CD14-positive monocyte (primary cell): ENCODE data around the gene PAX8. TPM values are rescaled to one million over a fixed set of nuclear protein-coding genes. Genes with fewer than 3 reads are reported as not detected.

Experiments used
- DNase-seq, 3 donors: peaks; one replicate each; pipeline ENCODE4 v3.0.0-alpha.2; 2011 to 2022
- H2AFZ ChIP-seq: 2 replicates; pipeline ENCODE4 v1.6.0; 2012; ENCODE audit warnings: mild to moderate bottlenecking, low read depth, low read length, inconsistent platforms; ENCODE audit not compliant: insufficient read depth, poor library complexity, severe bottlenecking
- H3K27ac ChIP-seq, 2 donors: 1 replicate in 1 of 2; 2 replicates in 1 of 2; pipeline ENCODE4 v1.5.1; 2012 to 2013; ENCODE audit warnings: low read length in 2 of 2, control low read depth in 1 of 2, inconsistent platforms in 1 of 2, low read depth in 1 of 2, mild to moderate bottlenecking in 1 of 2
- H3K27me3 ChIP-seq, 2 donors: one replicate each; pipeline versions ENCODE4 v1.6.0 to v1.6.1; 2011 to 2013; ENCODE audit warnings: low read length in 2 of 2; ENCODE audit not compliant: control insufficient read depth in 2 of 2, insufficient read depth in 2 of 2
- H3K36me3 ChIP-seq, 2 donors: replicated peaks in 1 of 2; 1 replicate in 1 of 2; 2 replicates in 1 of 2; pipeline versions ENCODE4 v1.5.1 to v1.6.1; 2012 to 2013; ENCODE audit warnings: low read length in 2 of 2, control low read depth in 1 of 2, inconsistent platforms in 1 of 2, mild to moderate bottlenecking in 1 of 2; ENCODE audit not compliant: insufficient read depth in 2 of 2, control insufficient read depth in 1 of 2
- H3K4me1 ChIP-seq, 2 donors: 1 replicate in 1 of 2; 2 replicates in 1 of 2; pipeline versions ENCODE4 v1.5.1 to v1.6.1; 2012 to 2013; ENCODE audit warnings: low read length in 2 of 2, control low read depth in 1 of 2, inconsistent platforms in 1 of 2, mild to moderate bottlenecking in 1 of 2, moderate library complexity in 1 of 2; ENCODE audit not compliant: insufficient read depth in 2 of 2, control insufficient read depth in 1 of 2
- H3K4me2 ChIP-seq: replicated peaks from 2 replicates; pipeline ENCODE3; 2012; ENCODE audit warnings: low read length, moderate library complexity, mild to moderate bottlenecking; ENCODE audit not compliant: poor library complexity, severe bottlenecking; ENCODE audit errors: extremely low read depth
- H3K4me3 ChIP-seq, 3 experiments: fragments of 200-600 bp in 1 of 3; sonication (generic) in 1 of 3; replicated peaks in 1 of 3; 1 replicate in 2 of 3; 2 replicates in 1 of 3; pipeline ENCODE4 v1.5.1; 2011 to 2013; ENCODE audit warnings: low read length in 3 of 3, mild to moderate bottlenecking in 3 of 3, control low read depth in 2 of 3, low read depth in 2 of 3, inconsistent platforms in 1 of 3, moderate library complexity in 1 of 3
- H3K79me2 ChIP-seq: 2 replicates; pipeline ENCODE4 v1.6.0; 2012; ENCODE audit warnings: mild to moderate bottlenecking, control low read depth, inconsistent platforms, low read length, moderate library complexity; ENCODE audit not compliant: insufficient read depth
- H3K9ac ChIP-seq: 2 replicates; pipeline ENCODE4 v1.6.0; 2017; ENCODE audit warnings: low read length, mild to moderate bottlenecking; ENCODE audit not compliant: insufficient read depth, poor library complexity, severe bottlenecking
- H3K9me3 ChIP-seq, 2 donors: replicated peaks in 1 of 2; 1 replicate in 1 of 2; 2 replicates in 1 of 2; pipeline versions ENCODE4 v1.5.1 to v1.6.1; 2012 to 2013; ENCODE audit warnings: low read length in 2 of 2, control low read depth in 1 of 2; ENCODE audit not compliant: control insufficient read depth in 1 of 2, insufficient read depth in 1 of 2
- H4K20me1 ChIP-seq: 2 replicates; pipeline ENCODE4 v1.6.0; 2012; ENCODE audit warnings: mild to moderate bottlenecking, low read length, control low read depth, moderate library complexity; ENCODE audit not compliant: insufficient read depth
- H3K27ac Mint-ChIP-seq, 7 donors: one replicate each; pipeline ENCODE4 v1.8.0; 2020; ENCODE audit warnings: mild to moderate bottlenecking in 7 of 7, mixed read lengths in 7 of 7, moderate library complexity in 6 of 7, inconsistent platforms in 2 of 7
- H3K27me3 Mint-ChIP-seq, 3 donors: one replicate each; pipeline ENCODE4 v1.8.0; 2021 to 2022; ENCODE audit warnings: low read depth in 3 of 3, mild to moderate bottlenecking in 3 of 3, mixed read lengths in 3 of 3, moderate library complexity in 3 of 3, inconsistent platforms in 1 of 3
- H3K36me3 Mint-ChIP-seq, 2 donors: one replicate each; pipeline ENCODE4 v1.8.0; 2020; ENCODE audit warnings: mixed read lengths in 2 of 2, inconsistent platforms in 1 of 2, mild to moderate bottlenecking in 1 of 2
- H3K4me1 Mint-ChIP-seq: one replicate; pipeline ENCODE4 v1.8.0; 2020; ENCODE audit warnings: mild to moderate bottlenecking, mixed read lengths
- H3K4me3 Mint-ChIP-seq, 2 donors: one replicate each; pipeline ENCODE4 v1.8.0; 2020; ENCODE audit warnings: mild to moderate bottlenecking in 2 of 2, mixed read lengths in 2 of 2, moderate library complexity in 1 of 2
- H3K9me3 Mint-ChIP-seq, 7 donors: one replicate each; pipeline ENCODE4 v1.8.0; 2020 to 2022; ENCODE audit warnings: mixed read lengths in 7 of 7, mild to moderate bottlenecking in 6 of 7, moderate library complexity in 6 of 7, inconsistent platforms in 2 of 7
- CTCF ChIP-seq: fragments of 200-600 bp; IDR thresholded peaks from one replicate; pipeline ENCODE4 v1.8.0; 2022; ENCODE audit warnings: antibody characterized with exemption, mild to moderate bottlenecking
- WGBS: methylation state at CpG from one replicate; pipeline ENCODE4 v1.1.5; 2013; ENCODE audit warnings: missing lambda C conversion rate; ENCODE audit not compliant: insufficient coverage; 5-methylcytosine and 5-hydroxymethylcytosine counted together
- intact Hi-C, 2 donors: fragments of 100-400 bp; cut with micrococcal nuclease; formaldehyde crosslinking; loops; one replicate each; pipeline versions ENCODE4 v1.15.0 to v1.15.1; 2023
- polyA plus RNA-seq, 3 donors: library from polyadenylated mRNA; depleted of rRNA in 1 of 3; unstranded in 2 of 3; stranded (reverse) in 1 of 3; fragments of 300-500 nt in 2 of 3; fragments of >200 nt in 1 of 3; fragmentation: Illumina TruSeq in 2 of 3; gene quantifications; 1 replicate in 2 of 3; 2 replicates in 1 of 3; pipeline ENCODE4 v1.2.3, GENCODE V29; 2012 to 2021

PAX8 gene
- polyA plus RNA-seq, 3 donors: 0.26 to 0.47 (median 0.36) TPM

- Histone ChIP-seq H3K9ac (no peak overlapping the region), H3K27me3 (no peaks in the 10 kb centered on the region), H3K4me3 (no peak overlapping the region), H3K4me2 (no peak overlapping the region), H3K27ac (no peak overlapping the region), H4K20me1 (no peaks in the 10 kb centered on the region), H3K4me1 (peaks cover 3 to 18% of the 10 kb centered on the region in 2 donors), H2AFZ (no peak overlapping the region), H3K36me3 (no peaks in the 10 kb centered on the region), H3K79me2 (no peaks in the 10 kb centered on the region), H3K9me3 (no peaks in the 10 kb centered on the region)
- TF ChIP-seq CTCF: no peak
- Mint-ChIP-seq H3K27ac (no peak overlapping the region), H3K4me1 (peaks cover 27% of the 10 kb centered on the region), H3K27me3 (peaks cover 1 to 3% (median 2%) of the 10 kb centered on the region in 3 donors), H3K4me3 (no peak overlapping the region), H3K9me3 (peaks cover 0 to 10% (median 2%) of the 10 kb centered on the region in 7 donors), H3K36me3 (peaks cover 3 to 6% of the 10 kb centered on the region in 2 donors)
- intact Hi-C loops: loop anchor here in 1 of 2 donors (5.0 kb wide), 1 partner anchor 115 kb away; no protein-coding TSS in a partner anchor
- 95% methylated on average over 2 of the region's 3 CpGs for WGBS
- no peak for DNase-seq
Observed at GRCh38 chr2:113252047-113252590, 26.6 kb downstream of the PAX8 start.

DNA sequence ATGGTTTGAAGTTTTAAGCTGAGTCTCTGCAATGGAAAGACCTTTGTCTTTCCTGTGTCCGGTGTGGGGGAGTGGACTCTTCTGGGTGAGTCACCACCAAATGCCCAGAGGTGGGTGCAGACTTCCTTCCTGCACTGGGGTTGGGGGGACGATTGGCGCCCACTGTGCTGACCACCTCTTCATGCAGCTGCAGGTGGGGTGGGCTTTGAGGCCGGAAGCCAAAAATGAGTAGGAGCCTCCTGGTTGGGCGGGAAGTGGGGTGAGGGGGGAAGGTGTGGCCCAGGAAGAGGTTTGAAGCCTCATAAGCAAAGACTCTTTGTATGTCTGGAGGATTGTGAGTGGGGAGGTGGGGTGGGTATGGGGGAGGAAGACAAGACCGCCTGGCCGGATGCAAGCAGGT lies 27.6 kb downstream of the PAX8 start:
- Histone ChIP-seq H3K4me2 (no peak overlapping the region), H3K9me3 (no peaks in the 10 kb centered on the region), H3K27ac (no peak overlapping the region), H4K20me1 (no peaks in the 10 kb centered on the region), H3K27me3 (no peaks in the 10 kb centered on the region), H3K36me3 (no peaks in the 10 kb centered on the region), H3K4me1 (peaks cover 0 to 10% of the 10 kb centered on the region in 2 donors), H3K4me3 (no peak overlapping the region), H3K9ac (no peak overlapping the region), H3K79me2 (no peaks in the 10 kb centered on the region), H2AFZ (peak overlapping the region; percentile 20)
- TF ChIP-seq CTCF: no peak
- no peak overlapping the region for H3K27ac Mint-ChIP-seq
- peaks cover 3 to 4% of the 10 kb centered on the region in 2 donors for H3K36me3 Mint-ChIP-seq
- intact Hi-C loops: loop anchor here in 1 of 2 donors (5.0 kb wide), 1 partner anchor 116 kb away; no protein-coding TSS in a partner anchor
- peaks cover 18% of the 10 kb centered on the region for H3K4me1 Mint-ChIP-seq
- no peak overlapping the region for H3K4me3 Mint-ChIP-seq
- 12% methylated on average over 5 of the region's 7 CpGs for WGBS
- peaks cover 0 to 10% (median 3%) of the 10 kb centered on the region in 7 donors for H3K9me3 Mint-ChIP-seq
- no peak for DNase-seq
- peaks cover 1 to 3% (median 3%) of the 10 kb centered on the region in 3 donors for H3K27me3 Mint-ChIP-seq
